GM12878 (cell line): ENCODE measurements around the gene RELL2. TPM values are rescaled to one million over a fixed set of nuclear protein-coding genes. Genes with fewer than 3 reads are reported as not detected.

ENCODE experiments used
- ATAC-seq: fragments of 200-7000 bp; cut with Tn5 transposase; 3 replicates; pipeline ENCODE4 v1.9.1; 2020; ENCODE audit warnings: mild to moderate bottlenecking, moderate library complexity
- BruUV-seq: library from RNA; stranded (reverse); fragments of 400-500 nt; replicated peaks from 2 replicates; lab custom pipeline; 2021; lab: Mats Ljungman, UMichigan
- CTCF ChIA-PET: fragments of 300-600 bp; sonication (Branson Sonifier 250); formaldehyde crosslinking; extraction: SDS; loops from one replicate; lab custom pipeline; 2021; ENCODE audit warnings: inconsistent platforms; lab: Yijun Ruan, JAX
- POLR2A ChIA-PET: fragments of 350-600 bp; formaldehyde crosslinking; extraction: SDS; loops from one replicate; lab custom pipeline; 2021; ENCODE audit warnings: inconsistent platforms; lab: Charles Lee
- RAD21 ChIA-PET: fragments of 300-600 bp; sonication (Branson Sonifier 250); formaldehyde crosslinking; loops from one replicate; lab custom pipeline; 2023; ENCODE audit warnings: antibody characterized with exemption; ENCODE audit not compliant: unreplicated experiment; lab: Charles Lee
- SMC1A ChIA-PET: fragments of 300-600 bp; sonication (Branson Sonifier 250); formaldehyde crosslinking; loops from one replicate; lab custom pipeline; 2023; ENCODE audit not compliant: unreplicated experiment, uncharacterized antibody; lab: Charles Lee
- DNase-seq: peaks from one replicate; pipeline ENCODE4 v3.0.0-alpha.2; 2011; ENCODE audit warnings: low read depth, low spot score
- FAIRE-seq: peaks from 3 replicates; lab custom pipeline; 2011; peaks lifted over from hg19 to GRCh38; lab: Jason Lieb, UNC
- H2AFZ ChIP-seq: 2 replicates; pipeline ENCODE4 v1.6.0; 2011; ENCODE audit warnings: low read depth, low read length, control low read depth; ENCODE audit not compliant: control insufficient read depth
- H3K27ac ChIP-seq: 2 replicates; pipeline ENCODE4 v1.5.1; 2011; ENCODE audit warnings: control low read depth; ENCODE audit not compliant: control insufficient read depth, insufficient read depth
- H3K27me3 ChIP-seq, 2 experiments: replicated peaks in 1 of 2; 2 replicates each; pipeline versions ENCODE4 v1.6.0 to v1.6.1; 2011; ENCODE audit warnings: low read length in 1 of 2; ENCODE audit not compliant: control insufficient read depth in 2 of 2, insufficient read depth in 2 of 2
- H3K36me3 ChIP-seq, 2 experiments: 2 replicates each; pipeline ENCODE4 v1.5.1; 2011; ENCODE audit warnings: low read length in 1 of 2; ENCODE audit not compliant: control insufficient read depth in 2 of 2, insufficient read depth in 2 of 2
- H3K4me1 ChIP-seq: 2 replicates; pipeline ENCODE4 v1.6.1; 2011; ENCODE audit warnings: mild to moderate bottlenecking, low read length, moderate library complexity, mixed read lengths; ENCODE audit not compliant: control insufficient read depth, insufficient read depth
- H3K4me2 ChIP-seq: 2 replicates; pipeline ENCODE4 v1.6.0; 2011; ENCODE audit warnings: control low read depth; ENCODE audit not compliant: control insufficient read depth, insufficient read depth
- H3K4me3 ChIP-seq: fragments of 200-600 bp; sonication (generic); 2 replicates; pipeline ENCODE4 v1.5.1; 2016
- H3K79me2 ChIP-seq: 2 replicates; pipeline ENCODE4 v1.6.0; 2011; ENCODE audit warnings: low read length; ENCODE audit not compliant: control insufficient read depth, insufficient read depth
- H3K9ac ChIP-seq: 2 replicates; pipeline ENCODE4 v1.8.0; 2011; ENCODE audit warnings: low read length, control low read depth, mixed read lengths; ENCODE audit not compliant: control insufficient read depth, insufficient read depth
- H3K9me3 ChIP-seq: replicated peaks from 3 replicates; pipeline ENCODE4 v1.5.1; 2011; ENCODE audit warnings: mild to moderate bottlenecking, low read length; ENCODE audit not compliant: control insufficient read depth, insufficient read depth
- H4K20me1 ChIP-seq: 2 replicates; pipeline ENCODE4 v1.6.0; 2011; ENCODE audit not compliant: control insufficient read depth, insufficient read depth
- POLR2AphosphoS2 ChIP-seq: IDR thresholded peaks from 2 replicates; pipeline ENCODE4 v1.6.1; 2011; ENCODE audit warnings: low read depth, mild to moderate bottlenecking, low read length, improper control_type of control experiment, moderate library complexity
- POLR2AphosphoS5 ChIP-seq: IDR thresholded peaks from 2 replicates; pipeline ENCODE4 v1.6.1; 2011; ENCODE audit warnings: mild to moderate bottlenecking, low read length, inconsistent platforms
- RB1 ChIP-seq: fragments of 450-650 bp; formaldehyde crosslinking; IDR thresholded peaks from 2 replicates; pipeline ENCODE4 v1.6.1; 2017; ENCODE audit warnings: mild to moderate bottlenecking, borderline replicate concordance
- REST ChIP-seq: IDR thresholded peaks from 2 replicates; pipeline ENCODE4 v1.6.1; 2012; ENCODE audit warnings: mild to moderate bottlenecking, low read depth, low read length
- TCF12 ChIP-seq: IDR thresholded peaks from 2 replicates; pipeline ENCODE4 v1.6.1; 2011; ENCODE audit warnings: low read depth, mild to moderate bottlenecking, low read length
- ZNF24 ChIP-seq: fragments of 450-650 bp; IDR thresholded peaks from 2 replicates; pipeline ENCODE4 v1.6.1; 2017; ENCODE audit warnings: antibody characterized with exemption, mild to moderate bottlenecking
- WGBS: methylation state at CpG from one replicate; pipeline ENCODE4 v1.1.6; 2016; ENCODE audit warnings: low lambda C conversion rate; ENCODE audit not compliant: insufficient replicate concordance, insufficient coverage; ENCODE audit errors: missing lambda C conversion rate; 5-methylcytosine and 5-hydroxymethylcytosine counted together
- in situ Hi-C: fragments of 300-500 bp; cut with MboI; formaldehyde crosslinking; loops from 9 replicates; pipeline ENCODE4 v1.14.3; 2018; ENCODE audit warnings: mixed read lengths
- intact Hi-C: fragments of 100-400 bp; cut with micrococcal nuclease; formaldehyde crosslinking; loops from one replicate; pipeline ENCODE4 v1.14.2; 2022; ENCODE audit not compliant: unreplicated experiment
- polyA plus RNA-seq, 11 experiments: library from polyadenylated mRNA; depleted of rRNA in 4 of 11; unstranded in 6 of 11; stranded (reverse) in 5 of 11; fragments of >200 nt; fragmentation: Nextera tagmentation in 4 of 11; fragmentation: Illumina TruSeq in 1 of 11; extraction: Ambion mirVana in 4 of 11; extraction: Trizol in 1 of 11; gene quantifications; 1 replicate in 1 of 11; 2 replicates in 10 of 11; pipeline versions ENCODE4 v1.2.1 to v1.2.3, GENCODE V29; 2011 to 2016; ENCODE audit warnings: inconsistent platforms in 2 of 11, missing spikeins in 2 of 11, low read depth in 1 of 11
- total RNA-seq, 4 experiments: library from RNA; depleted of rRNA in 3 of 4; stranded (reverse); fragments of >200 nt in 3 of 4; fragmentation: Illumina TruSeq in 1 of 4; extraction: Trizol in 1 of 4; gene quantifications; 2 replicates each; pipeline versions ENCODE4 v1.2.1 to v1.2.3, GENCODE V29; 2013 to 2021

Gene RELL2
- total and polyA plus RNA-seq, 10 of the 15 experiments (the other 5 are each of a cell fraction or from before 2014, with no cell fraction given) = 0.23 to 21.4 (median 7.1) TPM

DNA sequence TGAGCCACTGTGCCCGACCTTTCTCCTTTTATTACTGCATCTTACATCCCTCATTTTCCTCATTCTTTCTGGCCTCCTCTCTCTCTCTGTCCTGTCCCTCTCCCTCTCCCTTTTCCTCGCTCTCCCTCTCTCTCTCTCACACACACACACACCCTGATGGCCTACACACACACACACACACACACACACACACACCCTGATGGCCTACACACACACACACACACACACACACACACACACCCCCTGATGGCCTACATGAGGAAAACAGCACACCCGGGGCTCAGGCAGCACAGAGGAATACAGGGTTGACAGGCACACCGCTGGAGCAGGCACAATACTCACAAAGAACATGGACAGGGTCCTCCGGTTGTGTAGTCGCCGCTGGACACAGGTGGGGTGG lies 18.2 kb downstream of the RELL2 start:
- intact Hi-C loops = no loop called here
- Histone ChIP-seq H3K36me3 (no peaks in the 10 kb centered on the region), H3K9me3 (no peaks in the 10 kb centered on the region), H3K4me1 (peaks cover 8% of the 10 kb centered on the region), H3K27ac (no peak overlapping the region), H3K9ac (no peak overlapping the region), H3K4me3 (no peak overlapping the region), H4K20me1 (no peaks in the 10 kb centered on the region), H2AFZ (no peak overlapping the region), H3K4me2 (no peak overlapping the region), H3K79me2 (no peaks in the 10 kb centered on the region), H3K27me3 (no peaks in the 10 kb centered on the region)
- ChIA-PET POLR2A (no interaction called here), CTCF (interaction anchor here (1.5 kb wide), 1 partner anchor 10 kb away, joined by 3 read pairs; no protein-coding TSS in a partner anchor), SMC1A (no interaction called here), RAD21 (no interaction called here)
- DNase-seq = no peak
- no peak for ATAC-seq
- TF ChIP-seq REST (no peak), ZNF24 (no peak)
- 44% methylated on average over 6 of the region's 7 CpGs for WGBS
- in situ Hi-C loops = no loop called here
- no peak for FAIRE-seq
- no TSS peak for BruUV-seq

DNA sequence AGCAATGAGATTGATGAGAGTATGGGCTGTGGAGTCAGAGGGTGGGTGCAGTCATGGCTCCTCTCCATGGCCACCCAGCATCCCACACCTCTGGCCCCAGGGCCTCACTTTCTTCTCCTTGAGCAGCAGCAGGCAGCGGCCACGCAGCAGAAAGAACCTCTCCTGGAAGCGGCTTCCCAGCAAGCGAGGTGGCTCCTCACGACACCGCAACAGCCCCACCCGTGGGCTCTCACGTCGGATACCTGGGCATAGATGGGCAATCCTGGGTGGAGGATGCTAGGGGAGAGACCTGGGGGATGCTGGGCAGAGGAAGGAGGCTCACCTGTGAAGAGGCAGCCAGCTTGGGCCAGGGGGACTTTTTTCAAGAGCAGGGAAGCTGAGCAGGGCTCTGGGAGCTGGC lies 19.6 kb downstream of the RELL2 start:
- intact Hi-C loops = no loop called here
- Histone ChIP-seq H3K36me3 (no peaks in the 10 kb centered on the region), H3K4me1 (peaks cover 4% of the 10 kb centered on the region), H3K9ac (no peak overlapping the region), H3K9me3 (no peaks in the 10 kb centered on the region), H3K27me3 (no peaks in the 10 kb centered on the region), H2AFZ (no peak overlapping the region), H3K4me3 (no peak overlapping the region), H3K79me2 (no peaks in the 10 kb centered on the region), H3K27ac (no peak overlapping the region), H3K4me2 (no peak overlapping the region), H4K20me1 (no peaks in the 10 kb centered on the region)
- SMC1A ChIA-PET = interaction anchor here (1.6 kb wide), 1 partner anchor 37 kb away, joined by 3 read pairs; no protein-coding TSS in a partner anchor
- RAD21 ChIA-PET = no interaction called here
- POLR2A ChIA-PET = no interaction called here
- FAIRE-seq (no peak), ATAC-seq (no peak), DNase-seq (no peak)
- CTCF ChIA-PET = interaction anchor here (1.0 kb wide), 1 partner anchor 21 kb away, joined by 3 read pairs; no protein-coding TSS in a partner anchor
- in situ Hi-C loops = no loop called here
- TF ChIP-seq RB1 (no peak), POLR2AphosphoS5 (no peak), POLR2AphosphoS2 (no peak), TCF12 (no peak)
- BruUV-seq = no TSS peak
- 76% methylated on average over 9 of the region's 9 CpGs for WGBS
